Activated CD4-positive, CD25-positive, alpha-beta regulatory T cell treated with anti-CD3 and anti-CD28 coated beads, Interleukin-2, amount 50 U/mL, for 72 hours (primary cell): ENCODE data around the gene OR6F1.
"Not testable (repeated sequence)": the region's sequence is repeated elsewhere in the genome, so short reads cannot be mapped to it uniquely, and the experiment has no call there.

Source experiments
- DNase-seq: peaks from one replicate; pipeline ENCODE4 v3.0.0; 2021

OR6F1 gene

GRCh38 chr1:247716546-247716945 lies at the start of gene OR6F1:
TSS of gene OR6F1 (minus strand) at chr1:247716646. CDS start at chr1:247712755, 3,891 bp downstream.
- DNase-seq, result no peak

DNA sequence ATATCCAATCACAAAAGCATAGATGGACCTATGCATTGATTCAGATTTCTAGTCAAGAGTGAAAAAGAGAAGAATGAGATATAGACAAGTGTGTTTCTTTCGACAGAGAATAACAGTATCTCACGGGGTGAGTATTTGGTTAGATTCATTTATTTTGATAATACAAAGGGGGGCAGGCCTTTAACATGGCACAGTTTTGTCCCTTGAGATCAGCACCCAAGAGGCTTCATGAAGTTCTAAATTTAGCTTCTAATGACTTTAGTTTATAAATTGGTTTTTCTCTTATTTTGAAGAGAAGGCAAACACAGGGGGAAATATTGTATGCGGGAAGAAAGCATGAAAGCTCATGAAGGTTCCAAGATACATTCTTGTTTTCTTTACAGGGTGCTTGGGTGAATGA lies 44.0 kb upstream of the OR6F1 start, which contains the start of gene OR1C1:
Gene OR1C1 (minus strand): TSS at position 101 of the 400 bp plus-strand sequence. CDS start 2,150 bp downstream, outside the sequence.
- no peak for DNase-seq

DNA sequence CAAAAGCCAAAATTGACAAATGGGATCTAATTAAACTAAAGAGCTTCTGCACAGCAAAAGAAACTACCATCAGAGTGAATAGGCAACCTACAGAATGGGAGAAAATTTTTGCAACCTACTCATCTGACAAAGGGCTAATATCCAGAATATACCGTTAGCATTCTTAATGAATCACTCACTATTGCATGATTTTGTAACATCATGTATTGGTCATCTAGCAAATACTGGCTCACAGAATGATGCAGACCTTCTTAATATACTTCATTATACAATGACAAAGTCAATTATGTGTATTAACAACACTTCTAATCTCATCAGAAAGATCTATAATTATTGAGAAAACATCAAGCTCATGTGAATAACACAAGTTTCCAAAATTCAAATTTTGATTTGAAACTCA lies 37.9 kb upstream of the OR6F1 start:
- DNase-seq, result not testable (repeated sequence)

DNA sequence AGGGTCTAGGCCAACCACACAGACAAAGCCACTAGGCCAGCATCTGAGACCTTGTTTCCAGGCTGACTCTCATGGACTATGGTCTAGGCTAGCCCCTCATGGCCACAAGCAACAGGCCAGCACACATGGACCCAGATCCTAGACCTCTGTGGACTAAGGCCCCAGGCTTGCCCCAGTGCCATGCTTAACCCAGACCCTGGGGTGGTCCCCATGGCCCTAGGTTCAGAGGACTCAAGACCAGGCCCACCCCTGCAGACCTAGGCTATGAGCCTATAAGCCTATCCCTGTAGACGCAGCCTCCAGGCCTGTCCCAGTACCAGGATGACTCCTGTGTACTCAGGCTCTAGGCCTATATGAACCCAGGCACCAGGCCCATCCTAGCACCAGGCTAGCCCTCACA lies 33.4 kb upstream of the OR6F1 start:
- DNase-seq, result no peak

DNA sequence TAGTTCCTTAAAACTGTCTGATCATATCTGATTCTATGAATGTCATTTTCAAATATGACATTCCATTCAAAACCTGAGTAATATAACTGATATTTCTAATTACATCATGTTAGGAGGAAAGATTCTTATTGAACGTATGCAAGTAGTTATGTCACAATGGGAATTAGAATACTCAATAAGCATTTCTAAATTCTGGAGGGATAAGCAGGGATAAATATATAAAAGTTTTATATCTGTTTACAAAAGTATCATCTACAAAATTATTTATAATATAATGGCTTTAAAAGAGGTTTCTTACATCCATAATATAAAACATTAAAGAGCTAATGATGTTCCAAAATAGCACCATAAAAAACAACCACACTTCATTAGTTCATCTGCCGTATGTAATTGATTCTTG lies 31.6 kb upstream of the OR6F1 start, which contains the start of gene OR14A2:
Gene OR14A2 (minus strand): TSS at position 101 of the 400 bp plus-strand sequence.
- DNase-seq, result no peak

DNA sequence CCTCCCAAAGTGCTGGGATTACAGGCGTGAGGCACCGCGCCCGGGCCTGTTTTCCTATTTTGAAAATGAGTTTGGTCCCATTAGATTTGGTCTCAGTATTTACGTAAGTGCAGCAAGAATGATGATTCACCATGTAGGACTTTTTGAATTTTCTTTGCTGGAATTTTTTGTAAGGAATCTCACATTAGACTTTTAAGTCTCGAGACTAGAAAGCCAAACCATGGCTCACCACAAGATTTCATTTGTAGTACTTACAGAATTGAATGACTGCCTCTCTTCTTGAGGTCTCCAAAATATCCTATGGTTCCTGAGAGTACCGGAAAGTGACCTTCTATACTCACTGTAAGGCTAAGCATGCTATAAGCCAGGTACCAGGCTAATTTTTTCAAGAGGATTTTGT lies 31.2 kb upstream of the OR6F1 start:
- no peak for DNase-seq

DNA sequence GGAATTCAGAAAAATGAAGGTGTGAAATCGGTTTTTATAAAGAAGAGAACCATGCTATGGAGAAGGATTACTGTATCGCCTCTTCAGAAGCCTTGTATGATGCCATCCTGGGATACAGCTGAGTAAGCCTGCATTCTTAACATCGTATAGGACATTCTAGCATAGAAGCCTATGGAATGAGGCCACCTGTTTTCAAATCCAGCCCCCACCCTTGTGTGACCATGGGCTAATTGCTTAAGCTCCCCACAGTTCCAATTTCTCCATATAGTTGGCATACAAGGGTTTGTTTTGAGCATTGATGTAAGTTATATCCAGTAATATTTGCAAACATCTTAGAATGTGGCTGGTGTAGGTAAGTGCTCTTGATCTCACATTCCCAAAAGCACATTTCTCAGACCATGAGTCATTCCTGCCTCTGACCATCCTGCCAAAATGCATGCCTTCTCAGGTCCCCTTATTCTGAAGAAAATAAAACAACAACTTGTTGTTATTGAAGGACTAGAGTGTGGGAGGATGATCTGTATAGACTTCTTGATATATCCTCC lies 30.0 kb upstream of the OR6F1 start:
- no peak for DNase-seq

- not testable (repeated sequence) for DNase-seq
These were observed 25.8 kb upstream of the OR6F1 start for GRCh38 chr1:247742215-247742760.

DNA sequence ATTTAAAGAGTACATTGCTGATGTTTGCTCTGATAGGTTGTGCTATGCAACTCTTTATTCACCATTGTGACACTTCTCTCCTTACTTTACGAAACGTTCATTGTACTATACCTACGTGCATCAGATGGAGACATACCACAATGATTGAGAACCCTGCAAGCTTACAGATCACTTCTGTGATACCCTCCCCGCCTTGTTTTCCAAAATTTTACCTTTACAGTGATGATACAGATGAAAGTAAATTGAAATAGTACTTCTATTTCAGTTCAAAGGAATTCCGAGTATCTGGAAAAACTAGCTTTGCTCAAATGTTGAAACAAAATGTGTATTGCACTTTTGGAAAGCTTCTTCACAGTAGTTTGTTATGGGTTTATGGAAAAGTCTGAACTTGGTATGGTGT lies 25.3 kb upstream of the OR6F1 start:
- no peak for DNase-seq

GRCh38 chr1:247740721-247741120 lies 24.3 kb upstream of the OR6F1 start:
- no peak for DNase-seq

DNA sequence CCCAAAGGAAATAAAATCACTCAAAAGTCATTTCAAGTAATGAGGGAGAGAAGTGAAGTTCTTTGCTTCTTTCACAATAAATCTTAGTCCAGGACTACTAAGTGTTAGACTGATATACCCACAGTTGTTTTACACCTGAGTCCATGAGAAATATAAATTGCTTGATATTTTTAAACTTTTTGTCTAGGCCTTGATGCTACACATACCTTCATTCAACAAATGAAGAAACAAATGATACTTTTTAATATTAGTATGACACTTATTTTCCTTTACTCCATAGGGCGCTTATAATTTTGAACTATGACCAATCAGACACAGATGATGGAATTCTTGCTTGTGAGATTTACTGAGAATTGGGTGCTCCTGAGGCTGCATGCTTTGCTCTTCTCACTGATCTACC lies 21.9 kb upstream of the OR6F1 start, which contains the start of gene OR14K1:
Gene OR14K1 (plus strand): TSS at position 301 of the 400 bp plus-strand sequence. CDS start 0 bp downstream, at position 301.
- DNase-seq, result no peak

GRCh38 chr1:247721222-247721621 lies 4.8 kb upstream of the OR6F1 start:
- no peak for DNase-seq

DNA sequence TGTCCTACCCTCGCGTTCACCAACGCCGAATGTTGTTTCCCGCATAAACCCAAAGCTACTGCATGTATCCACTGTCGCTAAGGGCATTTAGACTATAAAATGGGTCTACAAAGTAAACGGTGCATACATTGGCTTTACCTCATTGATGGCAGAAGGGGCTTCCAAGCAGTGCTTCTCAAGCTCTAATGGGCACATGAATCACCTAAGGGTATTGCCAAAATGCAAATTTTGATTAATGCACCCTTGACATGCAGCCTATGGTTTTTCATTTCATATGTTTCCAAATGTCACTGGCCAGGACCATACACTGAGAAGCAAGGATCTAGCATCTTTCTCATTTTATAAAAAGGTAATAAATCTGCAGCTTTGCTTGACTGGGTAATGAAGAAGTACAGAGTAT lies 2.7 kb downstream of the OR6F1 start:
- no peak for DNase-seq

GRCh38 chr1:247710681-247711080 lies 5.8 kb downstream of the OR6F1 start:
- not testable (repeated sequence) for DNase-seq

DNA sequence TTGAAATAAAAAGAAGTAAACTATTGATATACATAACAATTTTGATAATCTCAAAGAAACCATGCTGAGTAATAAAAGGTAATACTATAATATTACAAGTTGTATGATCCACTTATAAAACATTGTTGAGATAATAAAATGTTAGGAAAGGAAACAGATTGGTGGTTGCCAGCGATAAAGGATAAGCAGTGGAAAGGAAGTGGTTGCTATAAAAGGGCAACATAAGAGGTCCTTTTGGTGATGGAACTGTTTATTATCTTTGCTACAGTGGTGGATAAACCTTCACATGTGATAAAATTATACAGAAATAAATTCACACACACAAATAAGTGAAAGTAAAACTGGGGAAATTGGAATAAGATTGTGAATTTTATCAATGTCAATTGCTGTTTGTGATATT lies 15.1 kb downstream of the OR6F1 start:
- DNase-seq, result no peak

- DNase-seq, result no peak
These were observed 35.1 kb downstream of the OR6F1 start for GRCh38 chr1:247681288-247681897.

GRCh38 chr1:247680171-247680570 lies 36.3 kb downstream of the OR6F1 start:
- DNase-seq, result no peak

- no peak for DNase-seq
These were observed 36.8 kb downstream of the OR6F1 start, which contains the start of gene OR13G1 for GRCh38 chr1:247679639-247680038. TSS of gene OR13G1 (minus strand) at chr1:247679739. CDS start at chr1:247673041, 6,698 bp downstream.

- DNase-seq, result no peak
These were observed 47.2 kb downstream of the OR6F1 start for GRCh38 chr1:247669225-247669624.
